Activated naive CD4-positive, alpha-beta T cell treated with anti-CD3 and anti-CD28 coated beads for 36 hours (primary cell): ENCODE measurements around the gene CASTOR1. TPM values are rescaled to one million over a fixed set of nuclear protein-coding genes. Genes with fewer than 3 reads are reported as not detected.

Experiments
- CTCF ChIA-PET: fragments of 350-600 bp; sonication (Branson Sonifier 250); formaldehyde crosslinking; loops from one replicate; lab custom pipeline; 2021; ENCODE audit warnings: antibody characterized with exemption; lab: Charles Lee
- DNase-seq: peaks from one replicate; pipeline ENCODE4 v3.0.0-alpha.2; 2020
- H3K27ac Mint-ChIP-seq: one replicate; pipeline ENCODE4 v1.8.0; 2021; ENCODE audit warnings: mild to moderate bottlenecking, mixed read lengths
- H3K27me3 Mint-ChIP-seq: one replicate; pipeline ENCODE4 v1.8.0; 2021; ENCODE audit warnings: low read depth, mixed read lengths
- H3K36me3 Mint-ChIP-seq: one replicate; pipeline ENCODE4 v1.8.0; 2021; ENCODE audit warnings: low read depth, mixed read lengths
- H3K4me1 Mint-ChIP-seq: one replicate; pipeline ENCODE4 v1.8.0; 2021; ENCODE audit warnings: low read depth, mixed read lengths
- H3K4me3 Mint-ChIP-seq: one replicate; pipeline ENCODE4 v1.8.0; 2021; ENCODE audit warnings: mild to moderate bottlenecking, moderate library complexity, mixed read lengths
- H3K9me3 Mint-ChIP-seq: one replicate; pipeline ENCODE4 v1.8.0; 2021; ENCODE audit warnings: mixed read lengths
- intact Hi-C: fragments of 100-400 bp; cut with micrococcal nuclease; formaldehyde crosslinking; loops from one replicate; pipeline ENCODE4 v1.15.1; 2023
- total RNA-seq, 2 experiments: library from RNA; stranded (reverse); gene quantifications; one replicate each; pipeline ENCODE4 v1.2.3, GENCODE V29; 2021

CASTOR1 gene
- total RNA-seq, 2 experiments from 2014 or later, result 2.1 to 3.8 TPM

DNA sequence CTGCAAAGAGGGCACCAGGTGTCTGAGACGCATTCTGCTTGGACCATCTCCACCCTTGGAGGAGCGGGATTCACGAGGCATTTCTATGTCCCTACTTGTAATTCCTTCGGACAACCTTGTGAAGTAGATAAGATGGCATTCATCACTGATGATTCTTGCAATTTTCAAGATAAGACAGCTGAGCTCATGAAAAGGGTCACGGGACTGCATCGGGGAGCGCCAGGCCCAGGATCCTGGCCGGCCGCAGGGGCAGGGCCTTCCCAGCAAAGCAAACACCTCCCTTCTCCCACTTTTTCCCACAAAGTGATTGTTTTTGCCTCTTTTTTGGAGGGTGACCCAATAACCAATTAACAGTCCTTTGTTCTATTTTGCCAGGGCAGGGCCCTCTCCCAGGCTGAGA, 51.2 kb downstream of the CASTOR1 start:
- Mint-ChIP-seq H3K27me3 (no peaks in the 10 kb centered on the region), H3K27ac (no peak overlapping the region), H3K9me3 (no peaks in the 10 kb centered on the region), H3K4me3 (no peak overlapping the region), H3K36me3 (peaks cover 18% of the 10 kb centered on the region), H3K4me1 (peaks cover 20% of the 10 kb centered on the region)
- intact Hi-C loops, result no loop called here
- no peak for DNase-seq
- CTCF ChIA-PET, result interaction anchor here (0.6 to 1.1 kb wide), 4 partner anchors 13 to 943 kb away, joined by 3 to 4 read pairs (median 3); no protein-coding TSS in a partner anchor

DNA sequence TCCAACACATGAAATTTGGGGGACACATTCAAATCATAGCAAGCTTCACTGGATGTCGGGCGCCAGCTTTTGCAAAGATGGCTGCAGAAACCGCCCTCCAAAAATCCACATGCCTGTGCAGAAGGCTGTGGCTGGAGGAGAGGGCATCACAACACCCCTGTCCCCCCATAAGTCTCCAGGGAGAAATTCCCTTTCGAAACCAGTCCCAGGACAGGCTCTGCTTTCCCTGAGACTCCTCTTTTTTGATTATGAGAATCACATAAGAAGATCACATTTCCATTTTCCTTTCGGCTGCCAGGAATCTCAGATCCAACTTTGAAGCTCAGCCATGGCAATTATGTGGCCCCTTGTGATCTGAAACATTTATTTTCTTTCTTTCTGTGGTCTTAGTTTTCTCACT, 52.4 kb downstream of the CASTOR1 start:
- Mint-ChIP-seq H3K9me3 (no peaks in the 10 kb centered on the region), H3K4me1 (peaks cover 8% of the 10 kb centered on the region)
- intact Hi-C loops, result no loop called here

DNA sequence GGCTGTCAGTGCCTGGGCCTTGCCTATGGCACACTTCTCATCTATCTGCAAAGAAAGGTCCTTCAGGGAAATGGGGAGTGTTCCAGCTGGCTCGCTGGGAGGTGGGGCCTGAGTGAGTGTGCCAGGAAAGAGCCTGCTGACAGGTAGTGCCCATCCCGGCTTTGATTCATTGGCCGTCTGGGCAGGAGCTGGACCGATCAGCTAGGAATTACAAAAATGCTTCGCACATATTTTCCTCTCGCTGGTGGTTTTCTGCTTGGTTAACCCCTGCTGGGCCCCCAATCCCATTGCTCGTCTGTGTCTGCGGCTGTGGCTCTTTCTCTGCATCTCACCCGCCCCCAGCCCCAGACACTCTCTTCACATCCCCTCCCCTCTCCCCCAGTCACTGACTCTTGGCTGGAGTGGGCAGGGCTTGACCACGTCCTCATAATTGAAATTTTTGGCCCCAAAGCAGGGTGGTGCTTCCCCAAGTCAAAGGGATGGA, 53.6 kb downstream of the CASTOR1 start:
- peaks cover 2% of the 10 kb centered on the region for H3K36me3 Mint-ChIP-seq
- intact Hi-C loops, result no loop called here
- H3K9me3 Mint-ChIP-seq, result no peaks in the 10 kb centered on the region
- no peaks in the 10 kb centered on the region for H3K27me3 Mint-ChIP-seq
- no peak overlapping the region for H3K4me3 Mint-ChIP-seq
- CTCF ChIA-PET, result no interaction called here
- no peak for DNase-seq
- no peak overlapping the region for H3K27ac Mint-ChIP-seq
- peaks cover 5% of the 10 kb centered on the region for H3K4me1 Mint-ChIP-seq

More for the DNA sequence above, 52.4 kb downstream of the CASTOR1 start:
- no peak for DNase-seq
- no peak overlapping the region for H3K27ac Mint-ChIP-seq
- no peak overlapping the region for H3K4me3 Mint-ChIP-seq
- H3K27me3 Mint-ChIP-seq, result no peaks in the 10 kb centered on the region
- CTCF ChIA-PET, result no interaction called here
- peaks cover 8% of the 10 kb centered on the region for H3K36me3 Mint-ChIP-seq

Other genes with a start within 250 kb of the CASTOR1 start
- not detected for gene HORMAD2, start 209.0 kb downstream of the CASTOR1 start, total RNA-seq
- 100 to 1,000 TPM; 111 to 115 TPM for gene LIF, start 42.7 kb downstream of the CASTOR1 start, total RNA-seq
- 10 to 100 TPM in 1 of 2 experiments, 1 to 10 TPM in 1; 8.9 to 11.2 TPM for gene OSM, start 22.7 kb downstream of the CASTOR1 start, total RNA-seq
- 10 to 100 TPM; 19.4 to 21.4 TPM for gene TBC1D10A, start 37.4 kb upstream of the CASTOR1 start, total RNA-seq
- 100 to 1,000 TPM; 274 to 276 TPM for gene SF3A1, start 67.4 kb upstream of the CASTOR1 start, total RNA-seq
- gene CCDC157, start 67.5 kb upstream of the CASTOR1 start, total RNA-seq, result 1 to 10 TPM; 1.1 to 1.5 TPM
- 1 to 10 TPM; 2.8 to 3.9 TPM for gene RNF215, start 97.9 kb upstream of the CASTOR1 start, total RNA-seq
- 1 to 10 TPM; 8.2 to 8.8 TPM for gene SEC14L2, start 107.5 kb upstream of the CASTOR1 start, total RNA-seq
- 10 to 100 TPM; 36.6 to 37.1 TPM for gene MTFP1, start 136.3 kb upstream of the CASTOR1 start, total RNA-seq
- not detected for gene SEC14L3, start 182.5 kb upstream of the CASTOR1 start, total RNA-seq
- not detected for gene SEC14L4, start 216.2 kb upstream of the CASTOR1 start, total RNA-seq